Cardiac fibroblast (primary cell): ENCODE data around the gene ZNF710.

Experiments
- DNase-seq, 2 donors: peaks; one replicate each; pipeline versions ENCODE4 v3.0.0 to v3.0.0-alpha.2; 2010; ENCODE audit warnings: low read depth in 2 of 2
- H3K4me3 ChIP-seq, 2 donors: replicated peaks in 1 of 2; 1 replicate in 1 of 2; 2 replicates in 1 of 2; pipeline ENCODE4 v1.5.1; 2011; ENCODE audit warnings: low read depth in 2 of 2, low read length in 2 of 2, mild to moderate bottlenecking in 2 of 2, moderate library complexity in 1 of 2
- TF ChIP-seq, protein P1 (sequence below): IDR thresholded peaks from one replicate; pipeline ENCODE4 v1.5.1; 2011; ENCODE audit warnings: low read depth, mild to moderate bottlenecking, low read length, inconsistent platforms

ZNF710 gene

DNA sequence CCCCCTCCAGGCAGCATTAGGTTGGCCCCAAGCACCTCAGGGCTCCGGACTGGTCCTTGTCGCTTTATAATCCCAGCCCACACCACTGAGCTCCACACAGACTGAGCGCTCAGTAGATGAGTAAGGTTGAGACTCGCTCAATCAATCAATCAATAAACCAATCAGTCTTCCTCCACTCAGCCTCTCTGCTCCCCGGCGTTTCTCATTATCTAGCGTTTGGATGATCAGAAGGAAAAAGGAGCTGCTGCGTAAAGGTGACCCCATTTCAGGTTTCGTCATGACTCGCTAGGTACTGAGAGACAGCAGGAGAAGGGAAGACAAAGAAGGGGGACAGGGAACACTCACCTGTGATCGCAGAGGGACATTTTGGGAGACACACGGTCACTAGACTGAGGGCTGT lies 41.2 kb downstream of the ZNF710 start:
- no peak for DNase-seq
- no peak overlapping the region for H3K4me3 ChIP-seq
- TF ChIP-seq, protein P1, sequence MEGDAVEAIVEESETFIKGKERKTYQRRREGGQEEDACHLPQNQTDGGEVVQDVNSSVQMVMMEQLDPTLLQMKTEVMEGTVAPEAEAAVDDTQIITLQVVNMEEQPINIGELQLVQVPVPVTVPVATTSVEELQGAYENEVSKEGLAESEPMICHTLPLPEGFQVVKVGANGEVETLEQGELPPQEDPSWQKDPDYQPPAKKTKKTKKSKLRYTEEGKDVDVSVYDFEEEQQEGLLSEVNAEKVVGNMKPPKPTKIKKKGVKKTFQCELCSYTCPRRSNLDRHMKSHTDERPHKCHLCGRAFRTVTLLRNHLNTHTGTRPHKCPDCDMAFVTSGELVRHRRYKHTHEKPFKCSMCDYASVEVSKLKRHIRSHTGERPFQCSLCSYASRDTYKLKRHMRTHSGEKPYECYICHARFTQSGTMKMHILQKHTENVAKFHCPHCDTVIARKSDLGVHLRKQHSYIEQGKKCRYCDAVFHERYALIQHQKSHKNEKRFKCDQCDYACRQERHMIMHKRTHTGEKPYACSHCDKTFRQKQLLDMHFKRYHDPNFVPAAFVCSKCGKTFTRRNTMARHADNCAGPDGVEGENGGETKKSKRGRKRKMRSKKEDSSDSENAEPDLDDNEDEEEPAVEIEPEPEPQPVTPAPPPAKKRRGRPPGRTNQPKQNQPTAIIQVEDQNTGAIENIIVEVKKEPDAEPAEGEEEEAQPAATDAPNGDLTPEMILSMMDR = no peak

DNA sequence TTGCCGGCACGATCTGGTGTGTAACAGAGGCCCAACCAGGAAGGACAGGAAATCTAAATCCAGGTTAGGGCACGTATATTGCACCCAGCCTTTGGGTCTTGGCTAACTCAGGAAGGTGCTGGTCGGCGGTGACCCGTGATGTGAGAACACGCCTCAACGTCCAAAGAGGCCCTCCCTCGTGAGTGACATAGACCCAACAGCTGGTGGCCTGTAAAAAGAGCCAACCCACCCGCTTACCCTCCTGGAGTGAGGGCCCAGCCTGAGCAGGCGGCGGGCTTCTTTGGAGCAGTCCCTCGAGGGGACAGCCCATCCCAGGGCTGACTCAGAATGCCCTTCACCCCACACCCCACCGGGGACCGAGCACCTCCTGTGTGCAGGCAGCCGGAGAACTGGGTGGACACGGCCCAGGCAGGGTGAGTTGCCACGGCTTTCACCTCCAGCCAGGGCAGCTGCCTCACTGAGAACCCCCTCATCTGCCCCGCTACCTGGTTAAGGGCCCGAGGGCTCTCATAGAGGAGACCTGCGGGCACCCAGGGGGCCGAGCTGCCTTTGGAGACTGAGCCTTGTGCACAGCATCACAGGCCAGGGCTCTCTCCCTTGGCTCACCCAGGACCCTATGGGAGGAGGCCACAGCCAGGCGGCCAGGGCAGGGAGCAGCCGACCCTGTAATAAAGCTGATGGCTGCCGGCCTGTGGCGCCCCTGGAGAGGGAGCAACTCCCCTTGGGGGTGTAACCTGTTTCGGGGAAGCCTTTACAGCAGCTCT lies 41.8 kb downstream of the ZNF710 start:
- DNase-seq = no peak
- H3K4me3 ChIP-seq = no peak overlapping the region
- TF ChIP-seq, protein P1 = no peak

DNA sequence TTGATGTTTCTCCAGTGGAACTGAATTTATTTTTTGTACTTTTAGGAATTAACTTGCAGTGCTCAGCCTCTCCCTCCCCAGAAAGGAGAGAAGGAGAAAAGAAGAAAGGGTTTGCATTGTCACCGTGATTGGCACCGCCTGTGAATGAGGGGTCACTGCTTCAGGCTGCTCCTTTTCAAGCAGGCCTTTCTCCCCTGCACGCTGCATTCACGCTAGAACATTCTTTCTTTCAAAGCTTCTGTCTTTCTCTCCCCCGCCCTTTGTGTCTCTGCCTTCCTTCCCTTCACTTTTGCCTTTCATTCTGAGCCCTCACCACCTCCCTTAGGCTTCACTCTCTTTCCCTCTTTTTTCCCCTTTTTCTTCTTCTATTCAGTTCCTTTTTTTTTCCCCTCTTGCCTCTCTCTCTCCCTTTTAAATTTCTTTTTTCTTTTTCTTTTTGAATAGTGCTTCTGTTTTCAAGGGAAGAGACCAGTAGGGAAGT lies 42.4 kb downstream of the ZNF710 start:
- no peak overlapping the region for H3K4me3 ChIP-seq
- DNase-seq = no peak
- TF ChIP-seq, protein P1 = no peak

DNA sequence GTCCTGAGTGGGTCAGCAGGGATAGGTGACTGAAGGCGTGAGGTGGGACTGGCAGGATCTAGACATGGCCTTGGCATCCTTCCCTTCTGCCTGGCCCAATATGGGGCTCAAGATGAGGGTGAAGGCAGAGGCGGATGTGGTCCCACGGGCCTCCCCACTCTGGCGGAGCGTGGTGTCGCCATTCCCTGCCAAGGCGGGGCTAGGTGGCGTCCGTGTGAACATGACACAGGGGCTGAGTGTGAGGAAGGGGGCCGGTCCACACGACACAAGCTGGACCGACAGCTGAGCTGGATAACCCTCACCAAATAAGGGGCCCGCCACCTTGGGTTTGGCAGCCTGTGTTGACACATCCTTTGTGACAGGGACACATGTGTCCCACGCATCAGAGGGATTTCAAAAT lies 43.1 kb downstream of the ZNF710 start:
- DNase-seq = no peak
- TF ChIP-seq, protein P1 = no peak
- H3K4me3 ChIP-seq = no peak overlapping the region

DNA sequence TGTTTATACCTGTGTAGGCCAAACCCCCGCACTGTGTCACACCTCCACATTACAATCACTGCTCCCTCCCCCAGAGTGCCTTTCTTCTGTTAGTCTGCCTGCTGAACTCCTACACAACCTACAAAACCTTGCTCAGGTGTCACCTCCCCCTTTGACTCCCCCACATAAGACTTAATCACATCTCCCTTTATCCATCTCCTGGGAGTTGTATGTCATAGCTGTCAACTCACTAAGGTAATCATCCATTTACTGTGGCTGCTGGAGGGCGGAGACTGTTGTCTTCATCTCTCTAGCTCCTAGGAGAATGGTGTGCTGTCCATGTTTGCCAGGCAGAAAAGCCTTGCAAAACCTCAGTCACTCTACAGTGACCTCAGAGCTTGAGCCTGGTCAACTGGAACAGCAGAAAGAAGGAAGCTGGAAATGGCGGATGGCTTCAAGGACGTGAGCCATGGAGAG lies 43.8 kb downstream of the ZNF710 start:
- no peak overlapping the region for H3K4me3 ChIP-seq
- TF ChIP-seq, protein P1 = no peak
- no peak for DNase-seq

DNA sequence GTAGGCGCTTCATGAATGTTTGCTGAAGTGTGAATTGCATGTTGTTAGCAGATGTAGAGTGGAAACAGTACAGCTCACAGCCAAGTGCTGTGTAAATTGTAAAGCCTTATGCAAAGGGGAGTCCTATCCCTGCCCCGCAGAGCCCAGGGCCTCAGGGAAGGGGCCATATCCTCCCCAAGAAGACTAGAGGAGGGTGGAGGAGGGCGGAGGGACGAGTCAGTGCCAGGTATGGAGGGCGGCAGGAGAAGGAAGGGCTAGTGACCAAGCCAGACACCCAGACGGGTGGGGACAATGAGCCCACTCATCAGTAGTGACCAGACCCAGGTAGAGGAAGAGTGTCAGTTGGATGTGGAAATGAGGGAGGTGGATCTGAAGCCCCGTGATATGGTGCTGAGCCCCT lies 45.2 kb downstream of the ZNF710 start:
- TF ChIP-seq, protein P1 = no peak
- DNase-seq = no peak
- H3K4me3 ChIP-seq = no peak overlapping the region

DNA sequence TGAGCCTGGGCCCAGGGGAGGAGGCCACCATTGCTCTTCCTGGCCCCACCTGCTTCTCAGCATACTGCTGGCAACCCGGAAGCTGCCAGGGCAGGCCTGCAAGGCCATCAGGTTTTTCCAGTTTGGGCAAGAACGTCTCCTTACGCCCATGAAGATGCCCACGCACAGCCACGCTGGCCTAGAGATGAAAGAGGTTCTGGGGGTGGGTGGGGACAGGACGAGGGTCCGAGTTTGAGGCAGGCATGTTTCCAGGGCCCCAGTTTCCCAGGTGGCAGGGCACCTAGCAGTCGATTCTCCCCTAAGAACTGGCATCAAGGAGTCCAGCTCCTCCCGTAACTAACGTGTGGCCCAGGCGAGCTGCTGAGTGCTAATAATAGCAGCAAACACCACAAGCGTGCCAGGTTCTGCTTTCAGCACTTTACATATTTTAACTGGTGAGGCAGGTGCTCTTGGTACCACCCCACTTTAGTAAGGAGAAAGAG lies 45.8 kb downstream of the ZNF710 start:
- no peak for DNase-seq
- H3K4me3 ChIP-seq = no peak overlapping the region
- TF ChIP-seq, protein P1 = no peak
